BJ (cell line): ENCODE results near the gene LRP1B. TPM values are rescaled to one million over a fixed set of nuclear protein-coding genes. Genes with fewer than 3 reads are reported as not detected.

ENCODE experiments used
- CTCF ChIA-PET: fragments of 350-600 bp; formaldehyde crosslinking; extraction: SDS; loops from one replicate; lab custom pipeline; 2021; ENCODE audit warnings: antibody characterized with exemption, inconsistent platforms; lab: Yijun Ruan, JAX
- POLR2A ChIA-PET: fragments of 300-600 bp; sonication (Branson Sonifier 250); formaldehyde crosslinking; extraction: SDS; loops from one replicate; lab custom pipeline; 2021; ENCODE audit warnings: antibody characterized with exemption; lab: Charles Lee
- DNase-seq: peaks from one replicate; pipeline ENCODE4 v3.0.0-alpha.2; 2011; ENCODE audit warnings: low read depth
- H3K27me3 ChIP-seq: 2 replicates; pipeline ENCODE4 v1.6.0; 2011; ENCODE audit warnings: low read length; ENCODE audit not compliant: control insufficient read depth, insufficient read depth
- H3K36me3 ChIP-seq: 2 replicates; pipeline ENCODE4 v1.5.1; 2011; ENCODE audit warnings: low read length; ENCODE audit not compliant: control insufficient read depth, insufficient read depth
- H3K4me3 ChIP-seq: 2 replicates; pipeline ENCODE4 v1.5.1; 2011; ENCODE audit warnings: low read depth, mild to moderate bottlenecking, control low read depth, low read length
- CTCF ChIP-seq: IDR thresholded peaks from 2 replicates; pipeline ENCODE4 v1.5.1; 2011; ENCODE audit warnings: low read depth, mild to moderate bottlenecking, control low read depth, inconsistent platforms, low read length, moderate library complexity; ENCODE audit not compliant: insufficient read depth
- polyA plus RNA-seq: library from polyadenylated mRNA; depleted of rRNA; stranded (reverse); fragments of >200 nt; gene quantifications from 2 replicates; pipeline ENCODE4 v1.2.3, GENCODE V29; 2011

The LRP1B gene
- polyA plus RNA-seq, 1 experiment = 0.04 TPM

- ChIA-PET CTCF (no interaction called here), POLR2A (no interaction called here)
- no peak overlapping the region for H3K4me3 ChIP-seq
- no peak for TF ChIP-seq CTCF
- no peaks in the 10 kb centered on the region for H3K36me3 ChIP-seq
- H3K27me3 ChIP-seq = no peaks in the 10 kb centered on the region
- DNase-seq = no peak
Observed at GRCh38 chr2:141932261-141932660, 198.6 kb downstream of the LRP1B start.

GRCh38 chr2:141931797-141932196 is 199.0 kb downstream of the LRP1B start:
- no peaks in the 10 kb centered on the region for H3K27me3 ChIP-seq
- POLR2A ChIA-PET = no interaction called here
- CTCF ChIA-PET = no interaction called here
- H3K4me3 ChIP-seq = no peak overlapping the region
- H3K36me3 ChIP-seq = no peaks in the 10 kb centered on the region
- no peak for DNase-seq
- no peak for TF ChIP-seq CTCF

- POLR2A ChIA-PET = no interaction called here
Observed at GRCh38 chr2:141930803-141931202, 200.0 kb downstream of the LRP1B start.

GRCh38 chr2:141929331-141930252 is 201.2 kb downstream of the LRP1B start:
- Histone ChIP-seq H3K4me3 (no peak overlapping the region), H3K36me3 (no peaks in the 10 kb centered on the region), H3K27me3 (no peaks in the 10 kb centered on the region)
- no peak for TF ChIP-seq CTCF
- ChIA-PET CTCF (interaction anchor here (1.4 kb wide), 1 partner anchor 12 kb away, joined by 6 read pairs; no protein-coding TSS in a partner anchor), POLR2A (no interaction called here)
- DNase-seq = no peak

More at GRCh38 chr2:141930803-141931202, 200.0 kb downstream of the LRP1B start:
- CTCF ChIA-PET = interaction anchor here (1.4 kb wide), 1 partner anchor 11 kb away, joined by 6 read pairs; no protein-coding TSS in a partner anchor
- no peak for TF ChIP-seq CTCF
- no peak for DNase-seq
- Histone ChIP-seq H3K4me3 (no peak overlapping the region), H3K36me3 (no peaks in the 10 kb centered on the region), H3K27me3 (no peaks in the 10 kb centered on the region)

GRCh38 chr2:141928476-141928875 is 202.3 kb downstream of the LRP1B start:
- DNase-seq = no peak
- no peak for TF ChIP-seq CTCF
- CTCF ChIA-PET = interaction anchor here (2.4 kb wide), 1 partner anchor 16 kb away, joined by 8 read pairs; no protein-coding TSS in a partner anchor
- H3K27me3 ChIP-seq = no peaks in the 10 kb centered on the region
- H3K4me3 ChIP-seq = no peak overlapping the region
- POLR2A ChIA-PET = no interaction called here
- H3K36me3 ChIP-seq = no peaks in the 10 kb centered on the region
